DOHH2 (cell line): ENCODE data around the gene ANK2.

Experiments used
- H3F3A ChIP-seq: fragments of 200-600 bp; sonication (generic), shearing (Covaris generic); 2 replicates; pipeline ENCODE4 v1.6.0; 2016; ENCODE audit warnings: antibody characterized with exemption, mild to moderate bottlenecking; ENCODE audit not compliant: control insufficient read depth, insufficient read depth
- H3K27ac ChIP-seq: fragments of 200-600 bp; sonication (generic); 2 replicates; pipeline ENCODE4 v1.5.1; 2014; ENCODE audit warnings: low read depth, mild to moderate bottlenecking, low read length, moderate library complexity
- H3K27me3 ChIP-seq: fragments of 200-600 bp; sonication (generic); 2 replicates; pipeline ENCODE4 v1.6.1; 2014; ENCODE audit warnings: mild to moderate bottlenecking, low read length, mixed read lengths; ENCODE audit not compliant: control insufficient read depth
- H3K36me3 ChIP-seq: fragments of 200-600 bp; sonication (generic); 2 replicates; pipeline ENCODE4 v1.6.1; 2014; ENCODE audit warnings: mild to moderate bottlenecking, low read length, moderate library complexity, mixed read lengths; ENCODE audit not compliant: control insufficient read depth
- H3K4me1 ChIP-seq: fragments of 200-600 bp; sonication (generic); 2 replicates; pipeline ENCODE4 v1.6.1; 2014; ENCODE audit warnings: mild to moderate bottlenecking, low read length, mixed read lengths; ENCODE audit not compliant: control insufficient read depth
- H3K4me2 ChIP-seq: fragments of 200-600 bp; sonication (generic); 2 replicates; pipeline ENCODE4 v1.6.0; 2014; ENCODE audit warnings: mild to moderate bottlenecking, low read length, moderate library complexity
- H3K4me3 ChIP-seq: fragments of 200-600 bp; sonication (generic); 2 replicates; pipeline ENCODE4 v1.5.1; 2014; ENCODE audit warnings: mild to moderate bottlenecking, low read length, mixed read lengths
- H3K79me2 ChIP-seq: fragments of 200-600 bp; sonication (generic); 2 replicates; pipeline ENCODE4 v1.6.1; 2014; ENCODE audit warnings: mild to moderate bottlenecking, low read length, mixed read lengths; ENCODE audit not compliant: control insufficient read depth
- H3K9me2 ChIP-seq: fragments of 200-600 bp; sonication (generic); replicated peaks from 2 replicates; pipeline ENCODE4 v1.6.1; 2014; ENCODE audit warnings: mild to moderate bottlenecking, low read length, mixed read lengths; ENCODE audit not compliant: control insufficient read depth
- H3K9me3 ChIP-seq: fragments of 200-600 bp; sonication (generic); 2 replicates; pipeline ENCODE4 v1.6.1; 2014; ENCODE audit warnings: antibody characterized with exemption, low read length, mixed read lengths; ENCODE audit not compliant: control insufficient read depth, insufficient read depth
- H4K20me1 ChIP-seq: fragments of 200-600 bp; sonication (generic); 2 replicates; pipeline ENCODE4 v1.6.0; 2014; ENCODE audit warnings: low read depth, mild to moderate bottlenecking, antibody characterized with exemption, low read length, moderate library complexity; ENCODE audit not compliant: control insufficient read depth, insufficient read depth
- CTCF ChIP-seq: fragments of 200-600 bp; sonication (generic); IDR thresholded peaks from one replicate; pipeline ENCODE4 v1.5.1; 2014; ENCODE audit warnings: antibody characterized with exemption, mild to moderate bottlenecking, low read depth, low read length; ENCODE audit not compliant: poor library complexity, severe bottlenecking
- EZH2phosphoT487 ChIP-seq: fragments of 200-600 bp; sonication (generic); IDR thresholded peaks from 2 replicates; pipeline ENCODE4 v1.6.1; 2017; ENCODE audit warnings: borderline replicate concordance, mild to moderate bottlenecking, antibody characterized with exemption, low read length, moderate library complexity, mixed read lengths

ANK2 gene

GRCh38 chr4:113187358-113187757 lies 137.9 kb downstream of the ANK2 start:
- TF ChIP-seq CTCF (no peak), EZH2phosphoT487 (no peak)
- Histone ChIP-seq H3F3A (no peaks in the 10 kb centered on the region), H3K79me2 (no peaks in the 10 kb centered on the region), H3K36me3 (no peaks in the 10 kb centered on the region), H3K4me3 (no peak overlapping the region), H3K27me3 (no peaks in the 10 kb centered on the region), H3K4me2 (no peak overlapping the region), H4K20me1 (no peaks in the 10 kb centered on the region), H3K27ac (no peak overlapping the region), H3K9me2 (no peaks in the 10 kb centered on the region), H3K9me3 (no peaks in the 10 kb centered on the region), H3K4me1 (no peaks in the 10 kb centered on the region)

- no peaks in the 10 kb centered on the region for H3K4me1 ChIP-seq
- H3K9me2 ChIP-seq: no peaks in the 10 kb centered on the region
- TF ChIP-seq EZH2phosphoT487: no peak
- TF ChIP-seq CTCF: no peak
- no peaks in the 10 kb centered on the region for H3F3A ChIP-seq
- H3K36me3 ChIP-seq: no peaks in the 10 kb centered on the region
- H3K9me3 ChIP-seq: no peaks in the 10 kb centered on the region
- no peaks in the 10 kb centered on the region for H3K79me2 ChIP-seq
- H3K4me3 ChIP-seq: no peak overlapping the region
- H4K20me1 ChIP-seq: no peaks in the 10 kb centered on the region
- no peak overlapping the region for H3K27ac ChIP-seq
- no peak overlapping the region for H3K4me2 ChIP-seq
- no peaks in the 10 kb centered on the region for H3K27me3 ChIP-seq
Measured at GRCh38 chr4:113189546-113189945, 140.1 kb downstream of the ANK2 start.

GRCh38 chr4:113209153-113209552 lies 159.7 kb downstream of the ANK2 start:
- no peaks in the 10 kb centered on the region for H4K20me1 ChIP-seq
- H3K4me3 ChIP-seq: no peak overlapping the region
- no peaks in the 10 kb centered on the region for H3K9me2 ChIP-seq
- H3K9me3 ChIP-seq: no peaks in the 10 kb centered on the region
- H3K27ac ChIP-seq: no peak overlapping the region
- H3K36me3 ChIP-seq: no peaks in the 10 kb centered on the region
- H3K4me2 ChIP-seq: no peak overlapping the region
- TF ChIP-seq EZH2phosphoT487: no peak
- TF ChIP-seq CTCF: no peak
- no peaks in the 10 kb centered on the region for H3K27me3 ChIP-seq
- no peaks in the 10 kb centered on the region for H3K4me1 ChIP-seq
- no peaks in the 10 kb centered on the region for H3K79me2 ChIP-seq
- H3F3A ChIP-seq: no peaks in the 10 kb centered on the region
